Body of pancreas (tissue), 4 donors: ENCODE measurements around the gene HECA.
"Not testable (repeated sequence)": the region's sequence is repeated elsewhere in the genome, so short reads cannot be mapped to it uniquely, and the experiment has no call there.

ENCODE experiments used
- CTCF ChIP-seq, 7 experiments: fragments of 450-650 bp in 4 of 7; fragments of 200-600 bp in 3 of 7; sonication (generic) in 3 of 7; IDR thresholded peaks; one replicate each; pipeline ENCODE4 v1.5.1; 2016 to 2019; ENCODE audit warnings: antibody characterized with exemption in 7 of 7
- POLR2A ChIP-seq, 3 donors: fragments of 450-650 bp; IDR thresholded peaks; one replicate each; pipeline ENCODE4 v1.6.1; 2016; ENCODE audit warnings: antibody characterized with exemption in 3 of 3, mild to moderate bottlenecking in 2 of 3

- TF ChIP-seq CTCF, POLR2A (IDR thresholded peaks at IDR 0.05): not testable (repeated sequence)
These were observed 22.2 kb downstream of the HECA start for GRCh38 chr6:139157086-139157485.
